CD4-positive, alpha-beta T cell treated with Interleukin-17A for 1 hour (primary cell): Measurements from ENCODE around the gene RABGGTA.

Source experiments
- DNase-seq: peaks from one replicate; pipeline ENCODE4 v3.0.0-alpha.2; 2020

RABGGTA gene

DNA sequence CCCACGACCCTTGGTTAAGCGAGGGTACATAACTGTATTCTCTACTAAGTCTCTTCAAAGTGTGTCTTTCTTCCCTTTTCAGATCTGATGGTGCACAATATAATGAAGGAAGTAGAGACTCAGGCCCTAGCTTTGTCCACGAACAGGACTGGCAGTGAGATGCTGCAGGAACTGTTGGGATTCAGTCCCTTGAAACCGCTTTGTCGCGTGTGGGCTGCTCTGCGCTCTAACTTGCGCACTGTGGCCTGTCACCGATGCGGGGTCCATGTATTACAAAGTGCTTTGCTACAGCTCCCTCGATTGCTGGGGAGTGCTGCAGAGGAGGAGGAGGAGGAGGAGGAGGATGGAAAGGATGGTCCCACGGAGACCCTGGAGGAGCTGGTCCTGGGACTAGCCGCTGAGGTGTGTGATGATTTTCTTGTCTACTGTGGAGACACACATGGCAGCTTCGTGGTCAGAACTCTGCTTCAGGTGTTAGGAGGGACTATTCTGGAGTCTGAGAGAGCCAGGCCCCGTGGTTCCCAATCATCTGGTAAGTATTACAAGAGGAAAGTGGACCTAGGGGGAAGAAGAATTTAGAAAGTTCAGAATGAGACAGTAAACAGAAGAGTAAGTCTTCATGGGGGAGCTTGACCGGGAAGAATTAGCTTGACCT lies 29.1 kb upstream of the RABGGTA start:
- no peak for DNase-seq

DNA sequence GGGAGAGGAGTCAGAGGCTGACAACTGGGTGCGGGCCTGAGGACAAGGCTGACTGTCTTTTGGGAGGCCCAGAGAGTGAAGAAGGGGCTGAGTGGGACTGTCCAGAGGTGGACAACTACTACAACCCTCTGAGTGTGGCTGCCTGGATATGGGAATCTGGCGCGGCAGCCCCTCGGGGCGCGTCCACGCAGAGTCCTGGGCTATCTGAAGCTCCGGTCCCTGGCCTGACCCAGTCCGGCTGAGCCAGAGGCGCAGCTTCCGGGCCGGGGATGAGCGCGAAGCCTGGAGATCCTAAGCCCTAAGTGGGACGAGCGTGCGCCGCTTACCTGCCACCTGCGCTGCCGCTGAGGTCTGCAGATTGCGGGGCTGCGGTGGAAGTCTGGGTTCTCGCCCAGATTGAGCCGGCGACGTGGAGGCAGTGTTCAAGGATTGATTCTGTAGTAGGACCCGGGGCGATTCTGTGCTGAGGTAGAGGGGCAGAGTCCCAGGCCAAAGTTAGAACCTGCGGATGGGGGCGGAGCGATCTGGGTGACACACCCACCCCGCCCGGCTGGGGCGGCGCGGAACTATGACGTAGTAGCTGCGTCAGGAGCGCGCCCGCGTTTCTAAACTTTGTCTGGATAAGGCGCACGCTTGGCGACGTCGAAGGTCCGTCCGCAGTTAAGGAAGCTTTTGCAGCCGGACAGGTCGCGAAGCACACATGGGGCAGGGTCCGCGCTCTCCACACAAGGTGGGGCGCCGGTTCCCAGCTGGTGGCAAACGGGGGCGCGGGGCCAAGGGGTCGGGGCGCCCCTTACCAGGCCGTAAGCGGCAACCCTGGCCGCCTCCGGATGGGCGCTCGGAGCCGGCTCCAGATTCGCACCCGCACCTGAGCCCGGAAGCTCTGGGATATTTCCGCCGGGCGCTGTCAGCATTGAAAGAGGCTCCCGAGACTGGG lies 28.1 kb upstream of the RABGGTA start, which contains the start of the genes DHRS1 and NOP9:
Gene DHRS1 (minus strand): TSS at position 526 of the 937 bp plus-strand sequence. CDS start 674 bp downstream, outside the sequence.
Gene NOP9 (plus strand): TSS at position 596 of the 937 bp plus-strand sequence. CDS start 105 bp downstream, at position 701.
- DNase-seq, result peak; percentile 92

DNA sequence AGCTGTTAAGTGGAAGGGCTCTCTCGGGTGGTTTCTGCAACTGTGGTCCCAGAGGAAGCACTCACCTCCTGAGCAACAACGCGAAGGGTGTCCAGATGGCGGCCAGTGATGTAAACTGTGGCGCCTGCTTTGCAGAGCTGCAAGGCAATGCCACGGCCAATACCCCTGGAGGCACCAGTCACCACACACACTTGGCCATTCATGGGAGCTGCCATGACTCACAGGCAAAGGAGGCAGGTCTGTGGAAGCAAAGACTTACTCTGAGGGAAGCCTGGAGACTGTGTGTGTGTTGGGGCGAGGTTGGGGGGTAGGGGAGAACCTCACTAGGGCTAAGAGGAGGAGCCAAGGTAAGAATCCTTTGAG lies 27.5 kb upstream of the RABGGTA start:
- DNase-seq, result no peak

DNA sequence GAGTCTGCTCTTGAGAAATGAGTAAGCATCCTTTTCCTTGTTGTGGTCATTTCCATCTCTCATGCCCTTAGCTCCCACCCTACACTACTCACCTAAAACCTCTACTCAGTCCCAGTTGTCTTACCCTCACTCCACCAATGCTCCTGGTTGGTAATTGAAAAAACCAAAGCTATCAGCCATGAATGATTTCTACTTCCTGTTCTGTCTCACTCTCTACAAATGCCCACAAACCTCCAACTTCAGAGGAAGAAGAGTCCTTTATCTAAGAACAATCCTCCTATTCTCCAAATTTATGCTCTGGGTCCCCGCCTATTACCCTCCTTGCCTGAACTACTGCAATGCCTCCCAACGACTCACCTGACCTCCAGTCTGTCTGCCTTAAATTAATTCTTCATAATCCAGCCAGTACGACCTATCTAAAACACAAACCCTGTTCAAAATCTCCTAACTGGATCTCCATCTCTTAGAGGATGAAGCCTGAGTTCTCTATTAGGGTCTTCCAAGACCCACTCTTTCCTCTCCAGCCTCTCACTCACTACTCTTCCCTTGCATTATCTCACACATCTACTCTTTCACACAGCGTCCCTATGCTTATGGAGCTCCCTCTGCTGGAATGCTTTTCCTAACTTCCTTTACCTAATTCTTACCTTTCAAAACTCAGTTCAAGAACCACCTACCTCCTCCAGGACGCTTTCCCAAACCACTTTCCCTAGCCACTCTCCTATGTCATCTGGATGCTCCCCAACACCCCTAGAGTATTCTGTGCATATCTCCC lies 26.0 kb upstream of the RABGGTA start:
- DNase-seq, result no peak

DNA sequence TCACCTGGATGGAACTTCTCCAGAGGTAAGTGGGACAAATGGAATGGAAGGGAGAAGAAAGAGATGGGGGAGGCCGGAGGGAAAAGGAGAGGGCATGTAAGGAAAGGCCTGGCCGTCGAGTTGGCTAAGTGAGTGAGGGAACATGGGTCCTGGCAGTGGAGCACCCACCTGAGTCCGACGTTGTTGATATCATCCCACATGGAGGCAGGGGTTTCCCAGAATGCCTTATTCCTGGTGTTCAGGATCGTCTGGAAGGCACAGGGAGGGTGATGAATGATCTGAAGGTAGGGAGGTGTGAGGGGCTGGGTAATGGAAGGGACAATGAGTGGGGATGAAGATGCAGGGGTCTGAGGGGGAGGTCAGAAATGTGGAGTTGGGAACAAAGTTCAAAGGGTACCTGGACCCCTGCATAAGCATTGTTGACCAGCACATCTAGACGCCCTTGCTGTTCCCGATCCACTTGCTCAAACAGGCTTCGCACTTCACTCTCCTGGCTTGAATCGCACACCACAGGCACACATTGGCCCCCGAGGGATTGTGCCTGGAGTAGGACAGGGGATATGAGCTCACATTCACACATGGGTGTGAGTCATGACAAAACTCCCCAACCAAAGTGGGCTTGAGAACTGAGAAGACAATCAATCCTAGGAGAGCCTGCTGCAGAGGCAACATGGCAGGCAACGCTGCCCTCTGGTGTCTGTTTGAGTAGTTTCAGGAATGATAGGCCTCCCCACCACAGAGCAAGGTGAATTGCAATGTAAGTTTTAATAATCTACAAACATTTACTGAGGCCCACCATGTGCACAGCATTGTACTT lies 25.2 kb upstream of the RABGGTA start:
- peak; percentile 83 for DNase-seq

DNA sequence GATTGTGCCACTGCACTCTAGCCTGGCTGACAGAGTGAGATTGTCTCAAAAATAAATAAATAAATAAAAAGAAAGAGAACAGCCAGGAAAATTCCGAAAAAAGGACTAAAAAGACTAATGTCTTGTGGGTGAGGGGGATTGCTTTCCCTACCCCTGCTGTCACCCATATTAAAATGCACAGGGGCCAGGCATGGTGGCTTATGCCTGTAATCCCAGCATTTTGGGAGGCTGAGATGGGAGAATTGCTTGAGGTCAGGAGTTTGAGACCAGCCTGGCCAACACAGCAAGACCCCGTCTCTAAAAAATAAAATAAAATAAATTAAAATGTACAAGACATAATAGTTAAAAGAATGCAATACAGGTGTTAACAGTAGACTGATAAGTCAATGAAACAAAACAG lies 22.1 kb upstream of the RABGGTA start:
- DNase-seq, result no peak

DNA sequence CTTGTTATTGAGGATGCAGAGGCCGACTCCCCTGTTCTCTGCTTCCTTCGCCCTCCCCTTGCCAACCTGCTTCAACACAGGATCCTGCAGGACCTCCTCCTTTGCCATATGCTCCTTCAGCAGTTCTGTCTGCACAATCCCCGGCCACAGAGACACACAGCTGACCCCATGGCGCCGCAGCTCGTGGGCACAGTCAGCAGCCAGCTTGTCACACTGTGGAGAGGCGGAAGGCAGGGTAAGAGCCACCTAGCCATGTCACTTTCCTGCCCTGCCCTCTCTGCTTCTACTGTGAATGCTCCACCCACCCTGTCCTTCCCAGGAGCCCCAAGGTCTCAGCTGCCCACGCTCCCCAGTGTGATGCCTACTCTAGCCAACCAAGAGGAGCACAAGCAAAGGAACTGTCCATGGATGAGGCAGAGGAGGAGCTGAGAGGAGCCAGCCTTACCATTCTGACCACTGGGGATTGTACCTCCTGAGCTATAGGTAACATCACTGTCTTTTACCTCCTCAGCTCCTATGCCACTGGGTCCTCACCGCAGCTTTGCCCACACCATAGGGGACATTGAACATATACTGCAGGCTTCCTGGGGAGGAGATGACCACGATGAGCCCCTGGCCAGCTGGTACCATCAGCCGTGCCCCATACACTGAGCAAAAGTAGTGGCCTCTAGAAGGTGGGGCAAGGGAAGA lies 20.9 kb upstream of the RABGGTA start:
- DNase-seq, result no peak

DNA sequence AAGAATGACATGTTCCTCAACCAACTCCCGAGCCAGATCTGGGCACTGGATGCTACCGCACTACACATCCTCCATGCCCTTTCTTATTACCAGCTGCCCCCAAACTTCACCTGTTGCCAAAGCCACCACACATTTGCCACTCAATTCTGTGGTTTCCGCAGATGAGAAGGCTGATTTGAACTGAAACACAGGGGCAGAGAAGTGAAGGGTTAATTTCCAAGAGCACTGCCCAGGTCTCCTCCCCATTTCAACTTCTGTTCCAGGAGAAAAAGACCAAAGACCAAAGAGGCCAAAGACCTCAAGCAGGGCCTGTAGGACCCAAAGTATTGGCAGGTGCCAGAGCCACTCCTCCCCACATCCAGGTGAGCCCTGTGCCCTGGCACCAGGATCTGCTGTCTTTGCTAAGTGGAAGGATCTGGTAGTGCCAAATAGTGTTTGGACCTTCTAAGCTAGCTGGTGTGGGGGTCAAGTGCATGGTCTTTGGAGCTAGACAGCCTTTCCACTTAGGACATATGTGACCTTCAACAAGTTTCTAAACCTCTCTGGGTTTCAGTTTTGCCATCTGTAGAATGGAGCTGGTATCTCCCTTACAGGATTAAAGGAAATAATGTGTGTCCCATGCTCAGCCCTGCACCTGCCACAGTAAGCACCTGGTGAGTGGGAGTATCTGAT lies 20.2 kb upstream of the RABGGTA start:
- DNase-seq, result no peak

DNA sequence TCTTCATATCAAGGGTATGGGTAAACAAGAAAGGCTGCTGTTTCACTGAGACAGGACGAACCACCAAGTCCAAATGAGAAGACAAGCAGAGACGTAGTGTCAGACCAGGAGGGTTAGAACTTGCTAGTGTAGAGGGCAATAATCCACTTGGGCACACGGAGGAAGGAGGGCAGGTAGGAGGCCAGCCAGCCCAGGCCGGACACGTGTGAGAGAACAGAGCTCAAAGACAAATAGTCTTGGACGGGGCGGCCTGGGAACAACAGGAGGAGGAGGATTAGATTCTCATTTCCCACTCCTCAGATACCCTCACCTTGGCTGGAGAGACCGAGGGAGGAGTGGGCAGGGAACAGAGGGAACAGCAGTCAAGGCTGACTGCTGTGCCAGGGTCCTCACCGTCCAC lies 19.3 kb upstream of the RABGGTA start:
- DNase-seq, result no peak

DNA sequence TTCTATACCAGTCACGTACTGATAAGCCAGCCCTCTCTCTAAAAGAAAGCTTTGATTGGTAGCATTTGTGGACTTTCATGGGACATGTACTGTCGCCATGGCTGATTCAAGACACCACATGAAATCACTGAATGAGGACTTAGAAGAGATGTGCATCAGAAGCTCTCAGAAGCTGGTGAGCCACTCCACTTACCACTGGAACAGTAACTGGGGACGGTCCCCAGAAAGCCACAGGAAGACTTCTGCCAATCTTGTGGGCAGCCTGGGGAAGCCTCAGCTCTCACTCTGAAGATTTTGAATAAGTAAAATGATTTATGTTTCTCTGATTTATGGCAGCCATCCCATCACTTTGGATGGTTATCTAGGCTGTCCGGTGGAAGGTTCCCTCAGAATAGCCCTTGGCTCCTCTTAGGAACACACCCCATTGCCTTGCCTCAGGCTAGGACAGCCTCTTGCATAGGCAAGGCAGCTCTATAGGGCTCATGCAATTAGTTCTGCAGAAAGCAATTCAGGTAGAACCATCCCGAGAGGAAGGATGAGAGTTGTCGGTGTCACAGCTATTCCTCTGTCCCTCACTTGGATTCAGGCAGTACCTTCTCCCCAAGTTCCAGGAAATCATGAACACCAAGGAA lies 18.4 kb upstream of the RABGGTA start:
- no peak for DNase-seq

DNA sequence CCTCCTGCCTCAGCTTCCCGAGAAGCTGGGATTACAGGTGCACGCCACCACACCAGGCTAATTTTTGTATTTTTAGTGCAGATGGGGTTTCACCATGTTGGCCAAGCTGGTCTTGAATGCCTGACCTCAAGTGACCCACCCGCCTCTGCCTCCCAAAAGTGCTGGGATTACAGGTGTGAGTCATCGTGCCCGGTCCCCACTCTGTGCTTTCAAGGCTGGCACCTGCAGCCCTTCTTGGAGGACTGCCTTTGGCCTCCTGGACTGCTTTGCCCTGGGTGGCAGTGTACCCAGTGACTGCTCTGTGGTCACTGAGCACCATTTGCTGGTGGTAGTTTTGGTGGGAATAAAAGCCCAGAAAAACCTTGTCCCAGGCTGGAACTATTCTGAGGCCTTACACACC lies 15.6 kb upstream of the RABGGTA start:
- DNase-seq, result no peak

DNA sequence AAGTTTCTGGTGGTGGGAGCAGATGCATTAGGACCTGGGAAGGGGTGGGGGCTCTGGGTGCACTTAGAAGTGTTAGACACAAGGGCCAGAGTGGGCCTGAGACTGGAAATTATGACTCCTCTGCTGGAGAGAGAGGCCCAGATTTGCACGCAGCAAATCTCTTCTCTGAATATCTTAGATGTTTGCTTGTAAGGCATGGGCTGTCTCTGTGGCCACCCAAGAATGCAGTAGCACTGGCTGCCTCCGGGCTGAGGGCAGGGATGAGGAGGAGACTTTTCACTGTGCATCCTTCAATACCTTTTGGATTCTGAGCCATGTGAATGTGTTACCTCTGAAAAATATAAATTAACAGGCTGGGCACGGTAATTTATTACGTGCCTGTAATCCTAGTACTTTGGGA lies 14.0 kb upstream of the RABGGTA start:
- DNase-seq, result no peak

DNA sequence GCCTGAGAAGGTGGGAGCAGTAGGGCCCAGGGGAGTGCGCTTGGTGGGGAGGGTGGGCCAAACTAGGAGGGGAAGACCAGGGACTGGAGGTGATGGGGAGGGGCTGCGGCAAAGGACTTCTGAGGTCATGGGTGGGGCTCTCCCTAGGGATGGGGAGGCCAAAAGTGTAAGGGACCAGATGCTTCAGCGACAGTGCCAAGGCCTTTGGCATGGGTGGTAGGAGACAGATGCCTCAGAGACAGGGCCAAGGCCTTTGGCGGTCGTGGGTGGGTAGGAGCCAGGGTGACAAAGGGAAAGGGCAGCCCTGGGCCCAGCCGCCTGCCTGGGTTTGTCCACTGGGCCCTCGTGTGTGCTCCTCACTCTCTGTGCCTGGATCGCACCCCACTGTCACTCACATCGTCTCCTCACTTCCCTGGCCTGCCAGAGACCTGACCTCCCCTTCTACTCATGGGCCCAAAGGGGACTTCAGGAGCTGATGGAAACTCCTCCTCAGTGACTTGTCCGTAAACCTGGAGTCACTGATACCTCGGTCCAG lies 13.2 kb upstream of the RABGGTA start:
- DNase-seq, result no peak

DNA sequence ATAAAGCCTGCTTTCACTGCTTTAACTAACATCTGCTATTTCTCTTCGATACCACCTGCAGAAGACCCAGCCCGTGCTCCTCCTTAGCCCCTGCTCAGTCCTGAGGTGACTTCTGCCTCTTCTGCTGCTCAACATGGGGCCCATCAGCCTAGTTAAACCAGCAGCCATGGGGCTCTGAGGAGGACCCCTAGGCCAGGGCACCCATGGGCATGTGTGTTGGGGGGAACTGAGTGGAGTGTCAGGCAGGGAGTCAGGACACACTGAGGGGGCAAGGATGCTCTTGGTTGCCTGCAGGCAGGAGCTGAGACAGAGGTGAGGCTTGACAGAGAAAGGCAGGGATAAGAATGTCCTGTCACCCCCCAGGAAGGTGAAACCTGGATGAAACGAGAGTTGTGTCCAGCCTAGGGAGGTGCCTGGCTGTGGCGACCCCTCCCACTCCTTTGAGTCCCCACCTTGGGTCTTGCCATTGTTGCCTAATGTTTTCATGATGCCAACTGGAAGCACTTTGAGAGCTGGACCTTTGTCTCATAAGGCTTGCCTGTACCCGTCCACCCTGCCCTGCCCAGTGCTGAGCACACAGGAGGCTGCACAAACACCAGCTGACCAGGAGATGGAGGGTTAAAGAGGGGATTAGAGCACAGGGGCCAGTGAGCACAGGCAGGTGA lies 12.5 kb upstream of the RABGGTA start:
- no peak for DNase-seq

DNA sequence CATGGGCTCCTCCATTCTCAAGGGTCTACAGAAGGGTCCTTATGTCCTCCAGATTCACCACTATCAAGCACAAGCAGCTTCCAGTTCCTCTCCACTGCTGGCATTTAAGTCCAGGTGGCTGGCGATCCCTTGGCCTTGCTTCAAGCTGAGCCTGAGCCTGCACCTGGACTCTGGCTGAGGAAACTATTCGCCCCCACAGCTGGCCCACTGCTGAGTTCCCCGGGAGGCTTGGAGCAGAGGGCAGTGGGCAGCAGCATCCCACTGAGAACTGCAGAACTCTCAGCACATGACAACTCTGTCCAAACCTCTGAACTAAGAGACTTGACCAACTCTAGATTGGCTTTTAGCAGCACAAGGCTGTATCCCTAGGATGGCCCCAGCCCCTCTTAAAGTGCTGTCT lies 11.3 kb upstream of the RABGGTA start:
- no peak for DNase-seq

DNA sequence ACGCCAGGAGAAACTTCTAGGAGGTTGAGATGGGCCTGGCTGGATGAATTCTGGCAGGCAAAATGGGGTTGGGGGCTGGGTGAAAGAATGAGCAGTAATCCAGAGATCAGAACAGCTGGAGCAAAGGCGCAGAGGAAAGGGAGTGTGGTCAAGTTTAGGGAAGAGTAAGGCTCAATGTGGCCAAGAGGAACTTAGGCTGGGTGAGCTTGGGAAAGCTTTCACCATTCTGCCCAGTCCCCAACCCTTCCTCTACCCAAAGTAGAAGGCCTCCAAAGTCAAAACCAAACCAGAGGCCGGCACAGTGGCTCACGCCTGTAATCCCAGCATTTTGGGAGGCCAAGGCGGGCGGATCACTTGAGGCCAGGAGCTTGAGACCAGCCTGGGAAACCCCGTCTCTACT lies 10.2 kb upstream of the RABGGTA start:
- no peak for DNase-seq

DNA sequence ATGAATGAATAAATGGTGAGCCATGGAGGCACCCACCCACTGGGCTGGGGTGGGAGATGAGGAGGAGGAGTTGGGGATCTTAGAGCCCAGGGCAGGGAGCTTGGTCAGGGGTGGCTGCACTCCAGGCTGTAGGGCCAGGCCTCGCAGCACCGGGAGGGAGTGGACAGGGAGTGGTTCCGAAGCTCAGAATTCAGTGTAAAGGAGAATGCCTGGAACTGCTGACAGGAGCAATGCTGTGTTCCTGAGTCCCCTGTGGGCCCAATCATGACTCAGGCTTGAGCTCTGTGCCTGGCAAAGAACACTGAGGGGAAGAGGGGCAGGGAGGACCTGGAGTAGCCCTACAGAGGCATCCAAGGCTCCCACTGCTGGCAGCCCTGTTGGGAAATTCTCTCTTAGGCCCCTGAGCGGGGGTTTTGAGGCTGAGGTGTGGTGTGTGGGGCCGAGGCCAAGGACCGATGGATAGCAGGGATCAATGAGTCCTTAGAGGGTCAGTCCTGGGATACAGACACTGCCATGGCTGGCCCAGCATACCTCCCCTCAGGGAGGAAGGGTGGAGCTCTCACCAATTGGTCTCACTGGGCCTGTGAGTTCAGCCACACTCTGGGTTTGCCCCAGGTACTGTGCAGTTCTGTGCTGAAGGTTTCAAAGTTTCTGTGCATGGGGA lies 9.5 kb upstream of the RABGGTA start:
- DNase-seq, result no peak

DNA sequence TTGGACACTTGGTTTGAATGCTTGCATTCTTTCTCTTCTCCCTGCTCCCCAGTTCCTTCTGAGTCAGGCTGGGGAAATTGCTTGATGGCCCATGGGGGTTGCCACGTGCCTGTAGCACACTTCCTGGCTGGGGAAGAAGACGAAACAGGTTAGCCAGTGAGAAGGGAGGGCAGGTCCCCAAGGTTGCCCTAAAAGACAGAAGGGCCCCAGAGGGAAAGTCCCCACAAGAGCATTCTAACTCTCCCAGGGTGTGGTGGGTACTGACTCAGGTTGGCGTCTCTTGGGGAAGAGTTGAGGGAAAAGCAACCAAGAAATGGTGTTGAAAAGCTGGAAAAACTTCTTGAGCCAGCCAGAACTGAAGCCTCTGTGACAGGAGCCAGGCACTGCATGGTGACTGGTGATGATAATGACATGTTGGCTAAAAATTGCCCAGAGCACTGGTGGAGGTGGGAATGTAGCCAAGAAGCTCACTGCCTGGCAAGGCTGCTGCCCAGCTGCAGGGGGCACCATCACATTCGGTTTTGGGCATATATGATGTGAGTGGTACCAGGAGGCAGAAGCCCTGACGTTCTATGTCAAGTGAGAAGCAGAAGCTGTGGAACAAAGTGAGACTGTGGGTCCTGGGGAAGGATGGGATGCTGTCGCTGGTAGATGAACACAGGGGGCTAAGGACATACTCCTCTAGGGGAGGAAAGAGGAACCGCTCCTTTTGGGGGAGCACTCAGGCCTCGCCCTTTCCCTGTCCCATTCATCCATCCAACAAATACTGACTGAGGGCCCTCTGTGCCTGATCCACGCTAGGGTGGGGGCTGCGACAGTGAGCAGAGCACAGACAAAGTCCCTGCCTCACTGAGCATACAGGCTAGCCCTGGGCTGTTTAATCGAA lies 8.1 kb upstream of the RABGGTA start:
- peak; percentile 75 for DNase-seq
